ENCODE measurements around the gene PLPPR1. TPM values are rescaled to one million over a fixed set of nuclear protein-coding genes. Genes with fewer than 3 reads are reported as not detected.

The PLPPR1 gene
- total and polyA plus RNA-seq, 2 experiments from 2014 or later, result 1.3 to 3.7 TPM

- Histone ChIP-seq H3K4me2 (no peak overlapping the region), H3K4me3 (no peak overlapping the region), H3K79me2 (replicated peaks; ENCODE audit: insufficient read depth) (no peaks in the 10 kb centered on the region), H3K9me2 (ENCODE audit: insufficient read depth) (peaks cover 3% of the 10 kb centered on the region; the same call in 1 of the 2 replicates), H3K4me1 (ENCODE audit: insufficient read depth) (no peaks in the 10 kb centered on the region), H3K27me3 (ENCODE audit: insufficient read depth) (no peaks in the 10 kb centered on the region), H4K20me1 (replicated peaks; ENCODE audit: insufficient read depth) (no peaks in the 10 kb centered on the region), H3F3A (replicated peaks; ENCODE audit: low read depth) (no peaks in the 10 kb centered on the region), H3K27ac (ENCODE audit: low read depth) (no peak overlapping the region), H3K36me3 (ENCODE audit: insufficient read depth) (no peaks in the 10 kb centered on the region; the same call in 1 of the 2 replicates), H2AFZ (no peak overlapping the region)
- Mint-ChIP-seq H3K27ac (no peak overlapping the region), H3K27me3 (ENCODE audit: insufficient read depth, low read depth, poor library complexity) (no peaks in the 10 kb centered on the region), H3K4me3 (no peak overlapping the region), H3K4me1 (peaks cover 2% of the 10 kb centered on the region), H3K9me3 (peaks cover 47% of the 10 kb centered on the region), H3K36me3 (ENCODE audit: low read depth) (peaks cover 43% of the 10 kb centered on the region)
- TF ChIP-seq STAT1 (IDR thresholded peaks at IDR 0.05; ENCODE audit: unreplicated experiment) (no peak), POLR2AphosphoS5 (IDR thresholded peaks at IDR 0.05; ENCODE audit: low read depth) (no peak), REST (IDR thresholded peaks at IDR 0.05; ENCODE audit: unreplicated experiment) (no peak), JUNB (IDR thresholded peaks at IDR 0.05; ENCODE audit: unreplicated experiment) (no peak), ZNF331 (CRISPR knock-in tag; IDR thresholded peaks at IDR 0.05; ENCODE audit: low read depth) (no peak), EZH2phosphoT487 (IDR thresholded peaks at IDR 0.05; ENCODE audit: unreplicated experiment) (no peak), CTCF (conservative IDR thresholded peaks at IDR 0.05; ENCODE audit: low read depth in 2 of 2) (no peak), NANOG (IDR thresholded peaks at IDR 0.05; ENCODE audit: borderline replicate concordance) (no peak), CREB1 (CRISPR knock-in tag; IDR thresholded peaks at IDR 0.05; ENCODE audit: low read depth) (no peak), ZNF114 (CRISPR knock-in tag; IDR thresholded peaks at IDR 0.05) (no peak), EZH2 (IDR thresholded peaks at IDR 0.05; ENCODE audit: low read depth, unreplicated experiment) (no peak), ZNF462 (CRISPR knock-in tag; IDR thresholded peaks at IDR 0.05) (no peak), ETS1 (IDR thresholded peaks at IDR 0.05) (no peak)
- no peak for DNase-seq (ENCODE audit: low spot score)
- no peak for ATAC-seq
Observed at GRCh38 chr9:101121836-101122399, 93.4 kb downstream of the PLPPR1 start.

Measured in GM23338 (cell line).